Stomach smooth muscle (tissue), 2 donors: Measurements from ENCODE around the gene KIF21A.

Experiments
- H3K27ac ChIP-seq: one replicate; pipeline ENCODE4 v1.7.0; 2013; ENCODE audit warnings: mild to moderate bottlenecking, low read length, inconsistent platforms
- H3K27me3 ChIP-seq, 2 donors: one replicate each; pipeline ENCODE4 v1.7.0; 2013; ENCODE audit warnings: low read length in 2 of 2; ENCODE audit not compliant: insufficient read depth in 2 of 2, control insufficient read depth in 1 of 2
- H3K36me3 ChIP-seq, 2 donors: one replicate each; pipeline ENCODE4 v1.7.0; 2013; ENCODE audit warnings: low read length in 2 of 2; ENCODE audit not compliant: control insufficient read depth in 2 of 2, insufficient read depth in 2 of 2
- H3K4me1 ChIP-seq: one replicate; pipeline ENCODE4 v1.7.0; 2013; ENCODE audit warnings: low read length; ENCODE audit not compliant: control insufficient read depth, insufficient read depth
- H3K4me3 ChIP-seq, 2 donors: one replicate each; pipeline ENCODE4 v1.7.0; 2013; ENCODE audit warnings: low read length in 2 of 2
- H3K9ac ChIP-seq, 2 donors: one replicate each; pipeline ENCODE4 v1.7.0; 2013; ENCODE audit warnings: low read length in 2 of 2, mild to moderate bottlenecking in 1 of 2
- H3K9me3 ChIP-seq, 2 donors: one replicate each; pipeline ENCODE4 v1.7.0; 2013; ENCODE audit warnings: low read length in 2 of 2; ENCODE audit not compliant: control insufficient read depth in 2 of 2
- donor health status: healthy.
- donor health status: Pancreatic carcinoma.

Gene KIF21A

GRCh38 chr12:39431797-39432196 is 11.1 kb downstream of the KIF21A start:
- H3K4me1 ChIP-seq: no peaks in the 10 kb centered on the region
- H3K27me3 ChIP-seq: no peaks in the 10 kb centered on the region
- no peak overlapping the region for H3K4me3 ChIP-seq
- no peaks in the 10 kb centered on the region for H3K36me3 ChIP-seq
- no peak overlapping the region for H3K9ac ChIP-seq
- no peak overlapping the region for H3K27ac ChIP-seq
- H3K9me3 ChIP-seq: no peaks in the 10 kb centered on the region

DNA sequence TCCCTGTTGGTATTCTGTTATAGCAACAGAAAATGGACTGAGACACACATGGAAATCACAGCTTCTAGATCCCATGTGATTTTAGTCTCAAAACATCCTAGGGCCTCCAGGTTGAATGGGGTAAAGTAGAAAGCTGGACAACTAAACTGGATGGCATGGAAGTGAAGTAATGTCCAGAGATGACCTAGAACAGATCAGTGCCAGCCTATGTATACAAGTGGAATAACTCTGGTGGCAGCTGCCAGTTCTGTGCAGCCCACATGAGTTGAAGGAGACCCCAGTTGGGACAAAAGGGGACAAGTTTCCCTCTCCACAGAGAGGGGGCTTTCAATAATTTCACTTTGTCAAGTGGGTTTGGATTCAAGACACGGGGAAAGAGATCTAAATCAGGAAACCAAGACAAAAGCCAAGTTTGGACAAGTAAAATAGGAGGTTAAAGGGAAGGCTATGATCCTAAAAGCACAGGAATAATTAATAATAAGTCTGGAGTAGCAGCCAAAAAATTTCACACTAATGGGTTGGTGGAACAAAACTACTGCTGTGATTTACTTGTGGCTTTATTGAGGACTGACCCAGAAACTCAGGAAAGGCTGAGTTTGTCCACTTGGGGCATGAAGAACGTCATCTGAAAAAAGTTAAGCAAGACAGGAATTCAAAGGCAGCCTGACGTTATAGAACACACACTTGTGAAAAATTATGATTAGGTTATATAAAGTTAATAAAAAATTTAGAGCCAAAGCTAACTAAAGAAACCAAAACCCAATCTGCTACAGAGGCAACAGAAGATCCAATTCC is 11.7 kb downstream of the KIF21A start:
- H3K27ac ChIP-seq: no peak overlapping the region
- no peak overlapping the region for H3K4me3 ChIP-seq
- no peaks in the 10 kb centered on the region for H3K27me3 ChIP-seq
- H3K9ac ChIP-seq: no peak overlapping the region
- no peaks in the 10 kb centered on the region for H3K36me3 ChIP-seq
- no peaks in the 10 kb centered on the region for H3K4me1 ChIP-seq
- no peaks in the 10 kb centered on the region for H3K9me3 ChIP-seq

DNA sequence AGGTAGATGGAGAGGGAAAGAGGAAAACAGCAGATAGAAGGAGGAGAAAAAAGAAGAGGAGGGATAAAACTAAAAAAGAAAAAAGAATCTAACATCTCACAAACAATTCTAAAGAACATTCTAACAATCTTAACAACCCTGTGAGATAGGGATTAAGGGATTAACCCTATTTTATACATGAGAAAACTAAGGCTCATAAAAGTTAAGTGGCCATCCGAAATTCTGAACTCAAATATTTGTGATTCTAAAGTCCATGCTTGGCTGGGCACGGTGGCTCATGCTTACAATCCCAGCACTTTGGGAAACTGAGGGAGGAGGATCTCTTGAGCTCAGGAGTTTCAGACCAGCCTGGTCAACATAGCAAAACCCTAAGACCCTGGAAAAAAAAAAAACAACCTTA is 13.1 kb downstream of the KIF21A start:
- no peak overlapping the region for H3K4me3 ChIP-seq
- no peaks in the 10 kb centered on the region for H3K4me1 ChIP-seq
- no peak overlapping the region for H3K9ac ChIP-seq
- H3K36me3 ChIP-seq: no peaks in the 10 kb centered on the region
- H3K27ac ChIP-seq: no peak overlapping the region
- H3K27me3 ChIP-seq: no peaks in the 10 kb centered on the region
- no peaks in the 10 kb centered on the region for H3K9me3 ChIP-seq

DNA sequence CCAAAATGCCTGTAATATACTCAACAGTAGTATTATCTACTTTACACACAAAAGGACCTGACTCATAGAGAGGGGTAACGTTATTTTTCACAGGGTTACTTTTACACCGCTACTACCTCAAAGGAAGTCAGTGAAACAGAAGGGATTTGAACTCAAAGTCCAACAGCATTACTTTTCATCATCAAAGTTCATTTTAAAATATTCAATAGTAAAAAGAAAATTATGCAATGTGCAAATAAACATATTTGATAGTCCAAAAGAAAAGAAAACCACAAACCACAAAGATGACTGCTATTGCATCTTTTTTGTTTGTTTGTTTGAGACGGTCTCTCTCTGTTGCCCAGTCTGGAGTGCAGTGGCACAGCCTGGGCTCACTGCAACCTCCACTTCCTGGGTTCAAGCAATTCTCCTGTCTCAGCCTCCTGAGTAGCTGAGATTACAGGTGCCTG is 15.5 kb downstream of the KIF21A start:
- no peak overlapping the region for H3K4me3 ChIP-seq
- no peaks in the 10 kb centered on the region for H3K36me3 ChIP-seq
- H3K27ac ChIP-seq: no peak overlapping the region
- H3K9me3 ChIP-seq: no peaks in the 10 kb centered on the region
- no peaks in the 10 kb centered on the region for H3K27me3 ChIP-seq
- no peak overlapping the region for H3K9ac ChIP-seq
- H3K4me1 ChIP-seq: no peaks in the 10 kb centered on the region

- Histone ChIP-seq H3K9ac (no peak overlapping the region), H3K27ac (no peak overlapping the region), H3K4me3 (no peak overlapping the region), H3K36me3 (no peaks in the 10 kb centered on the region), H3K9me3 (no peaks in the 10 kb centered on the region), H3K27me3 (no peaks in the 10 kb centered on the region), H3K4me1 (no peaks in the 10 kb centered on the region)
Measured at GRCh38 chr12:39426636-39427240, 16.2 kb downstream of the KIF21A start.

- Histone ChIP-seq H3K36me3 (no peaks in the 10 kb centered on the region), H3K27me3 (no peaks in the 10 kb centered on the region), H3K27ac (no peak overlapping the region), H3K4me1 (no peaks in the 10 kb centered on the region), H3K9ac (no peak overlapping the region), H3K9me3 (no peaks in the 10 kb centered on the region), H3K4me3 (no peak overlapping the region)
Measured at GRCh38 chr12:39420043-39420442, 22.9 kb downstream of the KIF21A start.

DNA sequence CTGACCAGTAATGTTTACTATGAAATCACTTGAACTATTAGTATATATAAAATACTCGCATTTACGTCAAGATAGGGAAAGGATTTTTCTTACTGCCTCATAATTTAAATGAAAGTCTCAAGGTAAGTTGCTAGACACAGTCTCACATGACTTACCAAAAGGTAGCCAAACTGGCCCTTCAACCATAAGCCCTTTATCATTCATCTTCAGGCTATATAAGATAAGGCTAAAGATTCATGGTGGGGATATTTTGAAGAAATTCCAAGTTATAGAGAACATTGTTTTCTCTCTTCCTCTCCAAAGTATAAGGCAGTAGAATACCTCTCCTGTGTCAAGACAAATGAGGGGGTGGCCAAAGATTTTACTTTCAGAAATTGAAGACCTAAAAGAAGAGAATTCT is 23.4 kb downstream of the KIF21A start:
- no peaks in the 10 kb centered on the region for H3K27me3 ChIP-seq
- no peaks in the 10 kb centered on the region for H3K9me3 ChIP-seq
- no peak overlapping the region for H3K4me3 ChIP-seq
- no peaks in the 10 kb centered on the region for H3K4me1 ChIP-seq
- H3K36me3 ChIP-seq: no peaks in the 10 kb centered on the region
- H3K9ac ChIP-seq: no peak overlapping the region
- H3K27ac ChIP-seq: no peak overlapping the region

DNA sequence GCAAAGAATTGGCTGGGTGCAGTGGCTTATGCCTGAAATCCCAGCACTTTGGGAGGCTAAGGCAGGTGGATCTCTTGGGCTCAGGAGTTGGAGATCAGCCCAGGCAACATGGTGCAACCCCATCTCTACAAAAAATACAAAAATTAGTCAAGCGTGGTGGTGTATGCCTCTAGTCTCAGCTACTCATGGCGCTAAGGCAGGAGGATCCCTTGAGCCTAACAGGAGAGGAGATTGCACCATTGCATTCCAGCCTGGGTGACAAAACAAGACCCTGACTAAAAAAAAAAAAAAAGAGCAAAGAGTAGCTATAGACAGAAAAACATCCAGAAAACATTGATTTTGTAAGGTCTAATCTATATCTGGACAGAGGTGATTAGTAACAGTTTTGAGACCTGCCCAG is 25.0 kb downstream of the KIF21A start:
- Histone ChIP-seq H3K9me3 (no peaks in the 10 kb centered on the region), H3K27ac (no peak overlapping the region), H3K4me3 (no peak overlapping the region), H3K9ac (no peak overlapping the region), H3K27me3 (no peaks in the 10 kb centered on the region), H3K36me3 (no peaks in the 10 kb centered on the region), H3K4me1 (no peaks in the 10 kb centered on the region)

DNA sequence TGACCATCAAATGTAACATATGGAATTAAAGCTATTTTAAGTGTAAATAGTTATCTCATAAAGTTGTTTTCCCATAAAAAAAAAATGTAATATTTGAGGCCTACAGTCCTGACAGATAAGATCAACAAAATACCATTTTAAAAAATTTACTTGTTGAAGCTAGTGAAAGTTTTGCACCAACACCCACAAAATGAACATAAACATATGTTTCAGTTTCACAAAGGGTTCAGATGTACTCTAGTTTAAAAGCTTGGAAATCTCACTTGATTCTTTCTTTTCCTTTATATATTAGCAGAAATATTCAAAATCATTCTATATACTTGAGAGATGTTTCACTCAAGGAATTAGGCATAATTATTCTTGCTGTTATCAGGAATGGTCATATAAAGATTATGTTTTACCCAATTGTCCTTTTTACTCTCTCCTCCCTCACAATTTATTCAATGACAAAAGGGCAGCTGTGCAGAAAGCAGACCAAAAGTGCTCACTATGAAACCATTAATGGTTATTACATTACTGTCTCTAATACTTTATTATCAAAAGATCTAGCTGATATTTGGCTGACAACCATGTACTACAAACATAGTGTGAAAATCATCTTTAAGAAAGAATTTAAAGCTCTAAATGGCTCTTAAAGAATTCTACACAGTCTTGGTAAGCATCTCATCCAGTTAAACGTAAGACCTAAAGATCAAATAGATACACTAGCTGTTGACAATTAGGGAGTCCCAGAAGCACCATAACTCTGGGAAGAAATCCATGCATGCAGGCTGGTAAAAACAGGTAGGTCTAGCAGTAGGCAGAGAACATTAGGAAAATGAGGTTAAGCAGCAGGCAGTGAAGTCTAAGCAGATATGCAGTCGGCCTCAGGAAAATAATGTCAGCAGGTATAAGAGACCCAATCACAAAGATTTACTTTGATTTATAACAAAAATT is 28.8 kb downstream of the KIF21A start:
- no peaks in the 10 kb centered on the region for H3K27me3 ChIP-seq
- no peak overlapping the region for H3K27ac ChIP-seq
- H3K4me1 ChIP-seq: no peaks in the 10 kb centered on the region
- no peaks in the 10 kb centered on the region for H3K9me3 ChIP-seq
- H3K9ac ChIP-seq: no peak overlapping the region
- no peaks in the 10 kb centered on the region for H3K36me3 ChIP-seq
- no peak overlapping the region for H3K4me3 ChIP-seq

DNA sequence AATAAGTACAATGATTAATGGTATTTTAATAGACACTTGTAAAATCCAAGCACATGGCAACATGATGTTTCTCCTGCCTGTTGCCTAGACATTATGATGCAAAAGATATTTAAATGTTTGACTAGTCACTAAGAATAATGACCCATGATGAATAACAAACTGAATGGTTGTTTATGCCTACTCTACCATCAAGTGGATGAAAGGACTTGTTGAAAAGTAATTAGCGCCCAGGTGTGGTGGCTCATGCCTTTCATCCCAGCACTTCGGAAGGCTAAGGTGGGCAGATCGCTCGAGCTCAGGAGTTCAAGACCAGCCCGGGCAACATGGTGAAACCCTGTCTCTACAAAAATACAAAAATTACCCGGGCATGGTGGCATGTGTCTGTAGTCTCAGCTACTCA is 30.7 kb downstream of the KIF21A start:
- Histone ChIP-seq H3K27ac (no peak overlapping the region), H3K27me3 (no peaks in the 10 kb centered on the region), H3K9me3 (no peaks in the 10 kb centered on the region), H3K9ac (no peak overlapping the region), H3K4me3 (no peak overlapping the region), H3K36me3 (no peaks in the 10 kb centered on the region), H3K4me1 (no peaks in the 10 kb centered on the region)
